Right atrium auricular region (tissue), 2 donors: ENCODE measurements around the gene GPHN. TPM values are rescaled to one million over a fixed set of nuclear protein-coding genes. Genes with fewer than 3 reads are reported as not detected.

Experiments used
- DNase-seq: peaks from one replicate; pipeline ENCODE4 v3.0.0-alpha.2; 2019; ENCODE audit warnings: low spot score
- H3K27ac ChIP-seq, 2 donors: fragments of 200-600 bp; sonication (generic); 1 replicate in 1 of 2; 2 replicates in 1 of 2; pipeline ENCODE4 v1.5.1; 2016 to 2019
- H3K27me3 ChIP-seq, 2 donors: fragments of 200-600 bp; sonication (generic); one replicate each; pipeline versions ENCODE4 v1.5.1 to v1.6.0; 2017 to 2019
- H3K36me3 ChIP-seq: fragments of 200-600 bp; sonication (generic); one replicate; pipeline ENCODE4 v1.5.1; 2016
- H3K4me1 ChIP-seq, 2 donors: fragments of 200-600 bp; sonication (generic); one replicate each; pipeline versions ENCODE4 v1.5.1 to v1.6.0; 2017 to 2019
- H3K4me3 ChIP-seq, 2 donors: fragments of 200-600 bp; sonication (generic); 1 replicate in 1 of 2; 2 replicates in 1 of 2; pipeline ENCODE4 v1.5.1; 2017 to 2019; ENCODE audit warnings: mild to moderate bottlenecking in 1 of 2, moderate library complexity in 1 of 2
- H3K9me3 ChIP-seq, 2 donors: fragments of 200-600 bp; sonication (generic); one replicate each; pipeline ENCODE4 v1.5.1; 2019
- CTCF ChIP-seq, 2 donors: fragments of 200-600 bp; sonication (generic); IDR thresholded peaks; one replicate each; pipeline ENCODE4 v1.5.1; 2019; ENCODE audit warnings: antibody characterized with exemption in 2 of 2
- total RNA-seq, 2 donors: library from RNA; depleted of rRNA; stranded (reverse); fragments of >200 nt; gene quantifications; one replicate each; pipeline ENCODE4 v1.1.0, GENCODE V29; 2016

GPHN gene
- total RNA-seq: 10 to 100 TPM; 14.9 TPM

- no peaks in the 10 kb centered on the region for H3K27me3 ChIP-seq
- no peaks in the 10 kb centered on the region for H3K36me3 ChIP-seq
- H3K27ac ChIP-seq: peak within 1 kb of the TSS; percentile 96 to 97
- peak; percentile 97 for DNase-seq
- H3K4me3 ChIP-seq: peak within 1 kb of the TSS; percentile 77 to 86
- peak in 1 of 2 donors; percentile 65 for TF ChIP-seq CTCF (IDR thresholded peaks at IDR 0.05)
- H3K4me1 ChIP-seq: peaks cover 0 to 16% of the 10 kb centered on the region in 2 donors
- H3K9me3 ChIP-seq: no peaks in the 10 kb centered on the region
Observed at GRCh38 chr14:66507722-66508546, at the start of gene GPHN. Gene GPHN, plus strand, starts transcription at chr14:66508147.

DNA sequence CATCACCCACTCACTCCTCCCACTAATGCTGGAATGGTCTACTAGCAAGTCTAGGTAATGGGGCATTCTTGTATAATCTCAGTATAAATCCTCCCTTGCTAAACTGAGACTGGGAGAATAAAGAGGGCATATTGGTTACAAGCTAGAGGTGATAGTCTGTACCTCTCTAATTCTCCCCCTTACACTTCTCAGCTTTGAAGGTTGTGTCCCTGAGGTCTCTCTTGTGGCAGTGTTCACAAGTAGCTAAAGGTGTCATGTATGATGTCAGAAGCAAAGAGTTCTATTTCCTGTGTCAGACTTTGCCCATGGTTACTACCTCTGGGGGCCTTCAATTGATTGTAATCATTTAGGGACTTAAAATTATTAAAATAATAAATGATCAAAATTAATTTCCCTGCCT, 48.3 kb upstream of the GPHN start:
- Histone ChIP-seq H3K9me3 (no peaks in the 10 kb centered on the region), H3K27ac (no peak overlapping the region), H3K4me3 (no peak overlapping the region), H3K36me3 (no peaks in the 10 kb centered on the region), H3K27me3 (no peaks in the 10 kb centered on the region), H3K4me1 (no peaks in the 10 kb centered on the region)
- no peak for DNase-seq
- TF ChIP-seq CTCF (IDR thresholded peaks at IDR 0.05): no peak

DNA sequence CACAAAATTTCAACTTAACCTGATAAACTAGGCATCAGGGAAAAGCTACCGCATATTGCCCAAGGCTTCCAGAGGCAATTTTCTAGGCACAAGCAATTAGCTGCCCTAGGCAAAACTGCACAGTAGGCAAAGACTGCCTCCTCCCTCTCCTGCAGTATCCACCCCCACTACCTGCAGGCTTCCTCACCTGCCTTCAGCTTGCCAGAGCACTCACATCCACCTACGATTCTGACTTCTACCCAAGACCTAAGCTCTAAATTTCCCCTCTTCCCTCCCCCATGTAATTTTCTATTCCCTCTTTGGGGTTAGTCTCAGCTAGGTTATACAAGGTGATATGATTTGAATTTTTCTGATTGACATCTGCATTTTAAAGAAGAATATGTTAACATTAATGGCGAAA, 43.7 kb upstream of the GPHN start:
- H3K27ac ChIP-seq: no peak overlapping the region
- no peak for DNase-seq
- no peaks in the 10 kb centered on the region for H3K4me1 ChIP-seq
- no peaks in the 10 kb centered on the region for H3K36me3 ChIP-seq
- peaks cover 0 to 4% of the 10 kb centered on the region in 2 donors for H3K9me3 ChIP-seq
- H3K27me3 ChIP-seq: no peaks in the 10 kb centered on the region
- no peak overlapping the region for H3K4me3 ChIP-seq
- no peak for TF ChIP-seq CTCF (IDR thresholded peaks at IDR 0.05)

- no peak overlapping the region for H3K4me3 ChIP-seq
- H3K36me3 ChIP-seq: no peaks in the 10 kb centered on the region
- no peak overlapping the region for H3K27ac ChIP-seq
- no peak for TF ChIP-seq CTCF (IDR thresholded peaks at IDR 0.05)
- peaks cover 0 to 9% of the 10 kb centered on the region in 2 donors for H3K9me3 ChIP-seq
- no peaks in the 10 kb centered on the region for H3K4me1 ChIP-seq
- H3K27me3 ChIP-seq: no peaks in the 10 kb centered on the region
- no peak for DNase-seq
Observed at GRCh38 chr14:66468778-66469367, 39.1 kb upstream of the GPHN start.

- no peak for TF ChIP-seq CTCF (IDR thresholded peaks at IDR 0.05)
- H3K4me1 ChIP-seq: no peaks in the 10 kb centered on the region
- no peaks in the 10 kb centered on the region for H3K36me3 ChIP-seq
- H3K4me3 ChIP-seq: no peak overlapping the region
- H3K27me3 ChIP-seq: no peaks in the 10 kb centered on the region
- H3K27ac ChIP-seq: no peak overlapping the region
- H3K9me3 ChIP-seq: peaks cover 0 to 9% of the 10 kb centered on the region in 2 donors
- no peak for DNase-seq
Observed at GRCh38 chr14:66471584-66471983, 36.4 kb upstream of the GPHN start.
